Liver (tissue), 2 donors: ENCODE measurements around the gene RANBP17.
"Not testable (repeated sequence)": the region's sequence is repeated elsewhere in the genome, so short reads cannot be mapped to it uniquely, and the experiment has no call there.

Source experiments
- YY1 ChIP-seq: IDR thresholded peaks from 2 replicates; pipeline ENCODE4 v1.6.1; 2016; ENCODE audit warnings: antibody characterized with exemption, mild to moderate bottlenecking
- TF ChIP-seq, protein P1 (sequence below): IDR thresholded peaks from 2 replicates; pipeline ENCODE4 v1.6.1; 2016; ENCODE audit warnings: antibody characterized with exemption, mild to moderate bottlenecking
- TF ChIP-seq, protein P2 (sequence below): fragments of 150-350 bp; IDR thresholded peaks from 2 replicates; pipeline ENCODE4 v1.5.1; 2017; ENCODE audit warnings: improper control_type of control experiment, low read depth, low read length; ENCODE audit not compliant: missing input control
- TF ChIP-seq, protein P3 (sequence below): IDR thresholded peaks from 2 replicates; pipeline ENCODE4 v1.6.1; 2016; ENCODE audit warnings: antibody characterized with exemption
- donor health status: healthy.

DNA sequence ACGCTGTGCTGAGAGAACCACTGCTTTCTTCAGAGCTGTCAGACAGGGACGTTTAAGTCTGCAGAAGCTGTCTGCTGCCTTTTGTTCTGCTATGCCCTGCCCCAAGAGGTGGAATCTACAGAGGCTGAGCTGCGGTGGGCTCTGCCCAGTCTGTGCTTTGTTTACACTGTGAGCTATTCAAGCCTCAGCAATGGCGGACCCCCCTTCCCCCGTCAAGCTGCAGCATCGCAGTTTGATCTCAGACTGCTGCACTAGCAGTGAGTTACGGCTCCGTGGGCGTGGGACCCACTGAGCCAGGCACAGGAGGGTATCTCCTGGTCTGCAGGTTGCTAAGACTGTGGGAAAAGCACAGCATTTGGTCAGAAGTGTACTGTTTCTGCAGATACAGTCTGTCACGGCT is 60.5 kb downstream of the RANBP17 start:
- TF ChIP-seq, protein P1, sequence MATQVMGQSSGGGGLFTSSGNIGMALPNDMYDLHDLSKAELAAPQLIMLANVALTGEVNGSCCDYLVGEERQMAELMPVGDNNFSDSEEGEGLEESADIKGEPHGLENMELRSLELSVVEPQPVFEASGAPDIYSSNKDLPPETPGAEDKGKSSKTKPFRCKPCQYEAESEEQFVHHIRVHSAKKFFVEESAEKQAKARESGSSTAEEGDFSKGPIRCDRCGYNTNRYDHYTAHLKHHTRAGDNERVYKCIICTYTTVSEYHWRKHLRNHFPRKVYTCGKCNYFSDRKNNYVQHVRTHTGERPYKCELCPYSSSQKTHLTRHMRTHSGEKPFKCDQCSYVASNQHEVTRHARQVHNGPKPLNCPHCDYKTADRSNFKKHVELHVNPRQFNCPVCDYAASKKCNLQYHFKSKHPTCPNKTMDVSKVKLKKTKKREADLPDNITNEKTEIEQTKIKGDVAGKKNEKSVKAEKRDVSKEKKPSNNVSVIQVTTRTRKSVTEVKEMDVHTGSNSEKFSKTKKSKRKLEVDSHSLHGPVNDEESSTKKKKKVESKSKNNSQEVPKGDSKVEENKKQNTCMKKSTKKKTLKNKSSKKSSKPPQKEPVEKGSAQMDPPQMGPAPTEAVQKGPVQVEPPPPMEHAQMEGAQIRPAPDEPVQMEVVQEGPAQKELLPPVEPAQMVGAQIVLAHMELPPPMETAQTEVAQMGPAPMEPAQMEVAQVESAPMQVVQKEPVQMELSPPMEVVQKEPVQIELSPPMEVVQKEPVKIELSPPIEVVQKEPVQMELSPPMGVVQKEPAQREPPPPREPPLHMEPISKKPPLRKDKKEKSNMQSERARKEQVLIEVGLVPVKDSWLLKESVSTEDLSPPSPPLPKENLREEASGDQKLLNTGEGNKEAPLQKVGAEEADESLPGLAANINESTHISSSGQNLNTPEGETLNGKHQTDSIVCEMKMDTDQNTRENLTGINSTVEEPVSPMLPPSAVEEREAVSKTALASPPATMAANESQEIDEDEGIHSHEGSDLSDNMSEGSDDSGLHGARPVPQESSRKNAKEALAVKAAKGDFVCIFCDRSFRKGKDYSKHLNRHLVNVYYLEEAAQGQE: not testable (repeated sequence)
- TF ChIP-seq, protein P2, sequence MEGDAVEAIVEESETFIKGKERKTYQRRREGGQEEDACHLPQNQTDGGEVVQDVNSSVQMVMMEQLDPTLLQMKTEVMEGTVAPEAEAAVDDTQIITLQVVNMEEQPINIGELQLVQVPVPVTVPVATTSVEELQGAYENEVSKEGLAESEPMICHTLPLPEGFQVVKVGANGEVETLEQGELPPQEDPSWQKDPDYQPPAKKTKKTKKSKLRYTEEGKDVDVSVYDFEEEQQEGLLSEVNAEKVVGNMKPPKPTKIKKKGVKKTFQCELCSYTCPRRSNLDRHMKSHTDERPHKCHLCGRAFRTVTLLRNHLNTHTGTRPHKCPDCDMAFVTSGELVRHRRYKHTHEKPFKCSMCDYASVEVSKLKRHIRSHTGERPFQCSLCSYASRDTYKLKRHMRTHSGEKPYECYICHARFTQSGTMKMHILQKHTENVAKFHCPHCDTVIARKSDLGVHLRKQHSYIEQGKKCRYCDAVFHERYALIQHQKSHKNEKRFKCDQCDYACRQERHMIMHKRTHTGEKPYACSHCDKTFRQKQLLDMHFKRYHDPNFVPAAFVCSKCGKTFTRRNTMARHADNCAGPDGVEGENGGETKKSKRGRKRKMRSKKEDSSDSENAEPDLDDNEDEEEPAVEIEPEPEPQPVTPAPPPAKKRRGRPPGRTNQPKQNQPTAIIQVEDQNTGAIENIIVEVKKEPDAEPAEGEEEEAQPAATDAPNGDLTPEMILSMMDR: not testable (repeated sequence)
- TF ChIP-seq, protein P3, sequence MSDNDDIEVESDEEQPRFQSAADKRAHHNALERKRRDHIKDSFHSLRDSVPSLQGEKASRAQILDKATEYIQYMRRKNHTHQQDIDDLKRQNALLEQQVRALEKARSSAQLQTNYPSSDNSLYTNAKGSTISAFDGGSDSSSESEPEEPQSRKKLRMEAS: not testable (repeated sequence)
- not testable (repeated sequence) for TF ChIP-seq YY1
